IMR-90 (cell line): ENCODE results near the gene LRP3. TPM values are rescaled to one million over a fixed set of nuclear protein-coding genes. Genes with fewer than 3 reads are reported as not detected.
A peak's percentile ranks its signal among the peaks of the same experiment; 100 is the strongest.

Source experiments
- ATAC-seq: fragments of 200-7000 bp; cut with Tn5 transposase; 2 replicates; pipeline ENCODE4 v1.9.1; 2020; ENCODE audit warnings: low read depth, mild to moderate bottlenecking, moderate library complexity
- BruUV-seq: library from RNA; stranded (reverse); fragments of 400-500 nt; replicated peaks from 2 replicates; lab custom pipeline; 2021; lab: Mats Ljungman, UMichigan
- CTCF ChIA-PET: fragments of 300-600 bp; formaldehyde crosslinking; extraction: SDS; loops from one replicate; lab custom pipeline; 2021; ENCODE audit warnings: antibody characterized with exemption; lab: Yijun Ruan, JAX
- POLR2A ChIA-PET: fragments of 300-600 bp; sonication (Branson Sonifier 250); formaldehyde crosslinking; loops from one replicate; lab custom pipeline; 2022; ENCODE audit warnings: antibody characterized with exemption; ENCODE audit not compliant: unreplicated experiment; lab: Charles Lee
- DNase-seq: peaks from one replicate; pipeline ENCODE4 v3.0.0; 2013
- H2AFZ ChIP-seq: replicated peaks from 2 replicates; pipeline ENCODE3; 2013; ENCODE audit warnings: low read length, mild to moderate bottlenecking; ENCODE audit not compliant: poor library complexity
- H2AK5ac ChIP-seq: 2 replicates; pipeline ENCODE4 v1.6.1; 2013; ENCODE audit warnings: low read depth, low read length, inconsistent platforms
- H2AK9ac ChIP-seq: replicated peaks from 2 replicates; pipeline ENCODE3; 2013; ENCODE audit warnings: mild to moderate bottlenecking, low read depth, low read length, moderate library complexity; ENCODE audit not compliant: poor library complexity
- H2BK120ac ChIP-seq: 2 replicates; pipeline ENCODE4 v1.6.1; 2013; ENCODE audit warnings: low read depth, low read length, inconsistent platforms
- H2BK15ac ChIP-seq: 3 replicates; pipeline ENCODE4 v1.6.1; 2013; ENCODE audit warnings: low read depth, low read length, inconsistent platforms
- H2BK20ac ChIP-seq: 2 replicates; pipeline ENCODE4 v1.6.1; 2013; ENCODE audit warnings: low read depth, mild to moderate bottlenecking, inconsistent platforms, low read length, moderate library complexity
- H2BK5ac ChIP-seq: 2 replicates; pipeline ENCODE4 v1.6.1; 2013; ENCODE audit warnings: mild to moderate bottlenecking, low read depth, low read length, inconsistent platforms; ENCODE audit not compliant: poor library complexity, severe bottlenecking
- H3K14ac ChIP-seq: replicated peaks from 2 replicates; pipeline ENCODE4 v1.6.1; 2013; ENCODE audit warnings: low read depth, low read length, inconsistent platforms
- H3K18ac ChIP-seq: 2 replicates; pipeline ENCODE4 v1.6.1; 2013; ENCODE audit warnings: low read depth, low read length, control low read depth
- H3K23ac ChIP-seq: 2 replicates; pipeline ENCODE4 v1.6.1; 2013; ENCODE audit warnings: low read depth, low read length, inconsistent platforms
- H3K27ac ChIP-seq: 2 replicates; pipeline ENCODE4 v1.5.1; 2013; ENCODE audit warnings: mild to moderate bottlenecking, control low read depth, low read length; ENCODE audit not compliant: insufficient read depth
- H3K27me3 ChIP-seq: 2 replicates; pipeline ENCODE4 v1.6.1; 2013; ENCODE audit warnings: low read length; ENCODE audit not compliant: control insufficient read depth, insufficient read depth
- H3K36me3 ChIP-seq: 2 replicates; pipeline ENCODE4 v1.6.1; 2013; ENCODE audit warnings: low read length, mixed read lengths; ENCODE audit not compliant: control insufficient read depth, insufficient read depth
- H3K4ac ChIP-seq: 2 replicates; pipeline ENCODE4 v1.6.1; 2013; ENCODE audit warnings: low read depth, low read length, inconsistent platforms
- H3K4me1 ChIP-seq: 2 replicates; pipeline ENCODE4 v1.6.1; 2013; ENCODE audit warnings: low read length, mixed read lengths; ENCODE audit not compliant: control insufficient read depth, insufficient read depth
- H3K4me2 ChIP-seq: 2 replicates; pipeline ENCODE4 v1.6.1; 2013; ENCODE audit warnings: low read depth, mild to moderate bottlenecking, control low read depth, low read length, moderate library complexity
- H3K4me3 ChIP-seq: 2 replicates; pipeline ENCODE4 v1.5.1; 2013; ENCODE audit warnings: low read depth, mild to moderate bottlenecking, control low read depth, low read length, moderate library complexity; ENCODE audit not compliant: insufficient read depth
- H3K56ac ChIP-seq: 2 replicates; pipeline ENCODE4 v1.6.1; 2013; ENCODE audit warnings: low read length, inconsistent platforms; ENCODE audit not compliant: insufficient read depth; ENCODE audit errors: extremely low read depth
- H3K79me1 ChIP-seq, 2 experiments: 2 replicates each; pipeline ENCODE4 v1.6.1; 2013; ENCODE audit warnings: low read length in 2 of 2, inconsistent platforms in 1 of 2, low read depth in 1 of 2
- H3K9ac ChIP-seq: 2 replicates; pipeline ENCODE4 v1.6.1; 2013; ENCODE audit warnings: low read depth, low read length, control low read depth
- H3K9me1 ChIP-seq: 2 replicates; pipeline ENCODE4 v1.6.1; 2013; ENCODE audit warnings: low read length, inconsistent platforms; ENCODE audit not compliant: insufficient read depth
- H3K9me3 ChIP-seq: 2 replicates; pipeline ENCODE4 v1.6.1; 2013; ENCODE audit warnings: low read length; ENCODE audit not compliant: control insufficient read depth, insufficient read depth
- H4K20me1 ChIP-seq: 2 replicates; pipeline ENCODE4 v1.6.1; 2013; ENCODE audit warnings: low read length, inconsistent platforms; ENCODE audit not compliant: insufficient read depth
- H4K5ac ChIP-seq: 2 replicates; pipeline ENCODE4 v1.6.1; 2013; ENCODE audit warnings: mild to moderate bottlenecking, low read depth, low read length, control low read depth
- H4K8ac ChIP-seq, 2 experiments: 2 replicates each; pipeline ENCODE4 v1.6.1; 2013; ENCODE audit warnings: low read depth in 2 of 2, low read length in 2 of 2, control low read depth in 1 of 2, inconsistent platforms in 1 of 2
- H4K91ac ChIP-seq: 2 replicates; pipeline ENCODE4 v1.6.1; 2013; ENCODE audit warnings: low read depth, low read length, inconsistent platforms; ENCODE audit not compliant: insufficient read depth
- CEBPB ChIP-seq: IDR thresholded peaks from 2 replicates; pipeline ENCODE4 v1.6.1; 2012; ENCODE audit warnings: low read depth, low read length, improper control_type of control experiment
- CHD1 ChIP-seq: IDR thresholded peaks from 2 replicates; pipeline ENCODE4 v1.6.1; 2012; ENCODE audit warnings: low read depth, low read length, improper control_type of control experiment
- FOS ChIP-seq: fragments of 150-350 bp; IDR thresholded peaks from 2 replicates; pipeline ENCODE4 v1.6.1; 2016; ENCODE audit warnings: low read depth, low read length
- MXI1 ChIP-seq: IDR thresholded peaks from 2 replicates; pipeline ENCODE4 v1.6.1; 2012; ENCODE audit warnings: low read depth, mild to moderate bottlenecking, low read length, moderate library complexity, borderline replicate concordance
- NFE2L2 ChIP-seq: fragments of 150-350 bp; IDR thresholded peaks from 2 replicates; pipeline ENCODE4 v1.6.1; 2016; ENCODE audit warnings: low read depth, mild to moderate bottlenecking, low read length
- RAD21 ChIP-seq: IDR thresholded peaks from 2 replicates; pipeline ENCODE4 v1.6.1; 2012; ENCODE audit warnings: low read length, improper control_type of control experiment
- WGBS, 2 experiments: methylation state at CpG; one replicate each; pipeline versions ENCODE4 v1.1.5 to v1.1.7; 2013; ENCODE audit warnings: missing lambda C conversion rate in 2 of 2; ENCODE audit not compliant: insufficient read length in 1 of 2; ENCODE audit errors: extremely low coverage in 2 of 2; 5-methylcytosine and 5-hydroxymethylcytosine counted together
- dilution Hi-C: fragments of 300-500 bp; cut with HindIII; formaldehyde crosslinking; loops from one replicate; pipeline ENCODE4 v1.14.3; 2018; ENCODE audit warnings: low sequenced_read_pairs; ENCODE audit not compliant: unreplicated experiment
- in situ Hi-C: fragments of 300-500 bp; cut with MboI; formaldehyde crosslinking; loops from 3 replicates; pipeline ENCODE4 v1.14.3; 2019; ENCODE audit warnings: low sequenced_read_pairs, inconsistent platforms, mixed read lengths
- intact Hi-C: fragments of 100-400 bp; cut with micrococcal nuclease; formaldehyde crosslinking; loops from 2 replicates; pipeline ENCODE4 v1.10.0; 2022
- polyA plus RNA-seq, 3 experiments: library from polyadenylated mRNA; depleted of rRNA; stranded (reverse); fragments of >200 nt; gene quantifications; 2 replicates each; pipeline ENCODE4 v1.2.3, GENCODE V29; 2012; ENCODE audit warnings: low replicate concordance in 1 of 3
- total RNA-seq: library from RNA; depleted of rRNA; stranded (reverse); fragments of >200 nt; gene quantifications from 2 replicates; pipeline ENCODE4 v1.2.3, GENCODE V29; 2012
- TF ChIP-seq, protein P1 (sequence below): conservative IDR thresholded peaks from 2 replicates; pipeline ENCODE4 v1.5.1; 2012; ENCODE audit warnings: mild to moderate bottlenecking, low read depth, low read length, improper control_type of control experiment
- TF ChIP-seq, protein P2 (sequence below): fragments of 150-350 bp; IDR thresholded peaks from 2 replicates; pipeline ENCODE4 v1.6.1; 2016; ENCODE audit warnings: low read depth, mild to moderate bottlenecking, low read length, moderate library complexity, borderline replicate concordance

The LRP3 gene
- total and polyA plus RNA-seq, 2 of the 4 experiments (the other 2 are of a cell fraction): 8.4 to 20.2 TPM

DNA sequence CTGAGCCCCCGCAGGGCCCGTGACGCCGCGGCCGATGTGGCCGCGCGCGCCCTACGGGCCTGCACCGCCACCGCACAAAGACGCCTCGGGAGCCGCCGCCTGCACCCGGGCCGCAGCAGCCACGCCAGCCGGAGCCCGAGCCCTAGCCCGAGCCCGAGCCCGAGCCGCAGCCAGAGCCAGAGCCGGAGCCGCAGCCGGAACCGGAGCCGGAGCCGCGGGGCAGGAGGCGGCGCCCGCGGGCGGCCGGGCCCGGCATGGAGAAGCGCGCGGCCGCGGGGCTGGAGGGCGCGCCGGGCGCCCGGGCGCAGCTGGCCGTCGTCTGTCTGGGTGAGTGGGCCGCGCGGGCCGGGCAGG lies 379 bp downstream of the LRP3 start:
- no peak overlapping the region for H2AK5ac ChIP-seq
- in situ Hi-C loops (no loop called here), intact Hi-C loops (no loop called here), dilution Hi-C loops (no loop called here)
- H3K27ac ChIP-seq: peak overlapping the region; percentile 37; the same call in 1 of the 2 replicates
- H2BK15ac ChIP-seq: no peak overlapping the region
- H3K18ac ChIP-seq: no peak overlapping the region
- H3K9me3 ChIP-seq: no peaks in the 10 kb centered on the region
- H3K4me3 ChIP-seq: peak overlapping the region; percentile 71
- H3K4ac ChIP-seq: no peak overlapping the region
- TF ChIP-seq RAD21 (no peak), NFE2L2 (no peak), FOS (no peak), CEBPB (no peak), MXI1 (no peak), CHD1 (no peak)
- TF ChIP-seq, protein P1, sequence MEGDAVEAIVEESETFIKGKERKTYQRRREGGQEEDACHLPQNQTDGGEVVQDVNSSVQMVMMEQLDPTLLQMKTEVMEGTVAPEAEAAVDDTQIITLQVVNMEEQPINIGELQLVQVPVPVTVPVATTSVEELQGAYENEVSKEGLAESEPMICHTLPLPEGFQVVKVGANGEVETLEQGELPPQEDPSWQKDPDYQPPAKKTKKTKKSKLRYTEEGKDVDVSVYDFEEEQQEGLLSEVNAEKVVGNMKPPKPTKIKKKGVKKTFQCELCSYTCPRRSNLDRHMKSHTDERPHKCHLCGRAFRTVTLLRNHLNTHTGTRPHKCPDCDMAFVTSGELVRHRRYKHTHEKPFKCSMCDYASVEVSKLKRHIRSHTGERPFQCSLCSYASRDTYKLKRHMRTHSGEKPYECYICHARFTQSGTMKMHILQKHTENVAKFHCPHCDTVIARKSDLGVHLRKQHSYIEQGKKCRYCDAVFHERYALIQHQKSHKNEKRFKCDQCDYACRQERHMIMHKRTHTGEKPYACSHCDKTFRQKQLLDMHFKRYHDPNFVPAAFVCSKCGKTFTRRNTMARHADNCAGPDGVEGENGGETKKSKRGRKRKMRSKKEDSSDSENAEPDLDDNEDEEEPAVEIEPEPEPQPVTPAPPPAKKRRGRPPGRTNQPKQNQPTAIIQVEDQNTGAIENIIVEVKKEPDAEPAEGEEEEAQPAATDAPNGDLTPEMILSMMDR: no peak
- TF ChIP-seq, protein P2, sequence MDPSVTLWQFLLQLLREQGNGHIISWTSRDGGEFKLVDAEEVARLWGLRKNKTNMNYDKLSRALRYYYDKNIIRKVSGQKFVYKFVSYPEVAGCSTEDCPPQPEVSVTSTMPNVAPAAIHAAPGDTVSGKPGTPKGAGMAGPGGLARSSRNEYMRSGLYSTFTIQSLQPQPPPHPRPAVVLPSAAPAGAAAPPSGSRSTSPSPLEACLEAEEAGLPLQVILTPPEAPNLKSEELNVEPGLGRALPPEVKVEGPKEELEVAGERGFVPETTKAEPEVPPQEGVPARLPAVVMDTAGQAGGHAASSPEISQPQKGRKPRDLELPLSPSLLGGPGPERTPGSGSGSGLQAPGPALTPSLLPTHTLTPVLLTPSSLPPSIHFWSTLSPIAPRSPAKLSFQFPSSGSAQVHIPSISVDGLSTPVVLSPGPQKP: no peak
- no peak overlapping the region for H2BK120ac ChIP-seq
- H2BK20ac ChIP-seq: no peak overlapping the region
- no peak overlapping the region for H3K56ac ChIP-seq
- H3K9ac ChIP-seq: no peak overlapping the region
- no peaks in the 10 kb centered on the region for H3K9me1 ChIP-seq
- H3K14ac ChIP-seq: no peak overlapping the region
- H3K27me3 ChIP-seq: peaks cover 10% of the 10 kb centered on the region; the same call in 1 of the 2 replicates
- BruUV-seq: no TSS peak
- peak overlapping the region; percentile 85 for H2AFZ ChIP-seq
- H3K23ac ChIP-seq: no peak overlapping the region
- ChIA-PET CTCF (no interaction called here), POLR2A (no interaction called here)
- H3K36me3 ChIP-seq: peaks cover 2% of the 10 kb centered on the region; the same call in 1 of the 2 replicates
- no peak overlapping the region for H4K91ac ChIP-seq
- peaks cover 3% of the 10 kb centered on the region; the same call in 1 of the 2 replicates for H3K4me1 ChIP-seq
- peak overlapping the region; percentile 44 for H2AK9ac ChIP-seq
- H4K5ac ChIP-seq: no peak overlapping the region
- no peak overlapping the region for H2BK5ac ChIP-seq
- peaks cover 0 to 10% of the 10 kb centered on the region in 2 experiments; a peak in 1 of 4 replicates for H3K79me1 ChIP-seq
- H4K8ac ChIP-seq: no peak overlapping the region
- DNase-seq: no peak
- peak; percentile 55 for ATAC-seq
- peaks cover 8% of the 10 kb centered on the region; the same call in 1 of the 2 replicates for H4K20me1 ChIP-seq
- 0% methylated on average over 19 of the region's 57 CpGs; no CpG with 5 or more reads in 1 of the 2 experiments for WGBS, 2 experiments
- H3K4me2 ChIP-seq: no peak overlapping the region
